IPS DF 19.7 (cell line): Measurements from ENCODE around the gene CYTH3.
"Not testable (repeated sequence)": the region's sequence is repeated elsewhere in the genome, so short reads cannot be mapped to it uniquely, and the experiment has no call there.

Experiments
- DNase-seq: peaks from one replicate; pipeline ENCODE4 v3.0.0-alpha.2; 2013; ENCODE audit warnings: low read depth, low spot score

The CYTH3 gene

DNA sequence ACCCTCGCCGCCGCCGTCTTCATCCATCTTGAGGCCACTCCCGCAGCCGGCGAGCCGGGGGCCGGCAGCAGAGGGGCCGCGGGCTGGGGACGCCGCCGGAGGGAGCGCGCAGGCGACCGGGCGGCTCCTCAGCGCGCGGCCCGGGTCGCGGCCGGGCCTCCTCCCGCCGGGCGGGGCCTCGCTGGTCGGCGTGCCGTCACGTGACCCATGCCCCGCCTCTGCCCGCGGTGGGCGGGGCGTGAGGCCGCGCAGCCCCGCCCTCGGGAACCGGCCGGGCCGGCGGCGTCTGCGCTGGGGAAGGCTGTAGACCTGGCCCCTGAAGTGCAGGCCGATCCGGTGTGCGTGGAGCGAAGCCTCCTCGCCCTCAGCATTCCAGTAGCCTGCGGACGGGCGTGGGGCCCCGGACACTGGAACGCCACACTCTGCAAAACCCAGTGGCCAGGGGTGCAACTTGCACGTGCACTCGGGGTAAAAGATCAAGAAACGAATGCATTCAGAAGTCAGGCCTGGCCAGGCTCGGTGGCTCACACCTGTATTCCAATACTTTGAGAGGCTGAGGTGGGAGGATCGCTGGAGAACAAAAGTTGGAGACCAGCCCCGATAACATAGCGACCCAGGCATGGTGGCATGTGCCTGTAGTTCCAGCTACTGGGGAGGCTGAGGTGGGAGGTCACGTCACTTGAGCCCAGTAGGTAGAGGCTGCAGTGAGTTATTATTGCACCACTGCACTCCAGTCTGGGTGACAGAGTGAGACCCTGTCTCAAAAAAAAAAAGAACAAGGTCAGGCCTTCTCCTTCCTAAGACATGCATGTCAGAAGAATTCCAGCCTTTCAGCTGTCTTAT is at the start of gene CYTH3:
Gene CYTH3 (minus strand): TSS at position 144 of the 843 bp plus-strand sequence. CDS start 117 bp downstream, at position 27.
- DNase-seq, result no peak

GRCh38 chr7:6320791-6321190 is 48.4 kb upstream of the CYTH3 start:
- DNase-seq, result no peak

DNA sequence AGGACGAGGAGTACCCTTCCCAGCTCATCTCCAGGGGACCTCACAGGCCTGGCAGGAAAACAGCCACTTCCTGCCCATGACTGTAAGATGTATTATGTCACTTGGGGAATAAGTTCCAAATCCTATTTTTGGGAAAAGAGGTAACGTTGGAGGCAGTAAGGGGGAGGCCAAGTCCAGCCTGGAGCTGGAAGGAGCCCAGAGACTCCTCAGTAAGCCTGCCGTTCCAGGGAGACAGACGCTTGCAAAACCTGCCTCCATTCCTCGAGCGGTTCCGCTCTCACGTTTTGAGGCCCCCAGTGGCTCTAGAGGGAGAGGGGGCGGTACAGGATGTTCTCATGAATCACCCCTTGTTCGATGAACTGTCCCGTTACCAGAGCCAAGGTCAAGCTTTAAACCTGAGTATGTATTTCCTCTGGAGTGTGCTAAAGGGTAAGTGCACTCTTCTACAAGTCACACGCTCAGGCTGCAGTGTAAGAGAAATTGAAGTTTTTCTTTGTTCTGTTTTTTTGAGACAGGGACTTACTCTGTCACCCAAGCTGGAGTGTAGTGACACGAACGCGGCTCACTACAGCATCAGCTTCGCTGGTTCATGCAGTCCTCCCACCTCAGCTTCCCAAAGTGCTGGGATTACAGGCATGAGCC is 45.5 kb upstream of the CYTH3 start:
- DNase-seq, result no peak

GRCh38 chr7:6316226-6316625 is 43.8 kb upstream of the CYTH3 start:
- DNase-seq, result no peak

DNA sequence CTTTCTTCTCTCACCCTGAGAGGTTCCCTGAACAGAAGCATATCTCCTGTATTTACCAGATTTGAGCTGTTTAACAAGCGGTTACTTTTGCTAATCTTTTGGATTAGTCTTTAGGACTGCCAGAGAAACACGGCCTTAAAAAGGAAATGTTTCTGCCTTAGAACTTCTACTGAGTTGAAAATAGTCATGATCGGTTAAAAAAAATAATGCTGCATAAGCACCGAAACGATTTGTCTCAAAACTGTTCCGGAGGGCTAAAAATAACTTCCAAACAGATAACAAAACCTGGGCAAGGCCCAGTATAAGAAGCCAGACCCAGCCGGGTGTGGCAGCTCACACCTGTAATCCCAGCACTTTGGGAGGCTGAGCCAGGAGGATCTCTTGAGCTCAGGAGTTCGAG is 43.3 kb upstream of the CYTH3 start:
- no peak for DNase-seq

DNA sequence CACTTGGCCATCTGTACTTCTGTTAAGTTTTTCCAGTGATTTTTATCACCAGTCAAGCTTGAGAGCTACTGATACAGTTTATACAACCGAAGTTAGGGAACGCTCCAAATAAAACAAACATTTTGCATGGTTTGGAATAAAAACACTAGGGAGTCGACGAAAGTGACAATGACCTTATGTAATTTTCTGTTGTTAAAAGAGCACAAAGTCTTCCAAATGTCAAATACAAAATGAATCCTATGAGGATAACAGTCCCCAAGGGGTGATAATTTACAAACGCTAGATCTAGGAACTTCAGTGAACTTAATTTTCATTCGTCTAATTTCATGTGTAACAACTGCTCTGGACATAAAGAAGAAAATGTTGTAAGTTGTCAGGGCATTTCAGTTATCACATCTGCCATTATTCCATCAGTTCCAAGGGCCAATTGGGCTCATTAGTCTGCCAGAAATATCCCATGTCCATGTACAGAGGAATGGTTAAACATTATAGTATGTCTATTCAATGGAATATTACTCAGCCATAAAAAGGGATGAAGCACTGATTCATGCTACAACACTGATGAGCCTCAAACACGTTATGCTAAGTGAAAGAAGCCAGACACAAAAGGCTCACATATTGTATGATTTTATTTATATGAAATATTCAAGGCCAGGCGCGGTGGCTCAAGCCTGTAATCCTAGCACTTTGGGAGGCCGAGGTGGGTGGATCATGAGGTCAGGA is 38.0 kb upstream of the CYTH3 start:
- DNase-seq, result no peak

DNA sequence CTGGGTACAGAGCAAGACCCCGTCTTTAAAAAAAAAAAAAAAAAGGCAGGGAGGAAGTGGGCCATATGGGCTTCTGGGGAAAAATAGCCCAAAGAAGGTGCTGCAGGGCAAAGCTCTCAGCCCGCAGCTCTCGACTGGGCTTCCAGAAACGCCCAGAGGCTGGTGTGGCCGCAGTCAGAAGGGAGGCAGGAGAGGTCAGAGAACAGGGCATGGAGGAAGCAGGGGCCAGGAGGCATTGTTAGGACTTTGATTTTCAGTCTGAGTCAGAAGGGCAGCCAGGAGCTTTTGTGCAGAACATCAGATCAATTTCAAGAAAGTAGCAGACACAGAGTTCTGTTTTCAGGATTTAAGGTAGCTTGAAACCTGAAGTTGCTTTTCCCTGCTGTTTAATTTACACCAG is 35.3 kb upstream of the CYTH3 start:
- DNase-seq, result no peak

- DNase-seq, result no peak
Measured at GRCh38 chr7:6306471-6306870, 34.0 kb upstream of the CYTH3 start.

DNA sequence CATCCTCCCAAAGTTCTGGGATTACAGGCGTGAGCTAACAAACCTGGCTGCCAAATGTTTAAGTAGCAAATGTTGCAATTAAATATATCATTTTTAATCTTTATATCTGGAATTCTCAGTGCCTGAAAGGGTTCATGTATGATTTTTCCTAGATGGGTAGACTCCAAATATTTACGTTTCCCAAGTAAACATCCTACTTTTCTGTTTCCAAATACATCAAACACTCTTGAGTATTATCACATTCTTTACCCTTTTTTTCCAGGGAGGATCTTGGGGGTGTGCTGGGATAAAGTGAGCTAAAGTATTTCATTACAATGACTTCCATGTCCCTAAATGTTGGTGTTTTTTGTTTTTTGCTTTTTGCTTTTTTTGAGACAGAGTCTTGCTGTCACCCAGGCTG is 32.9 kb upstream of the CYTH3 start:
- DNase-seq, result no peak

DNA sequence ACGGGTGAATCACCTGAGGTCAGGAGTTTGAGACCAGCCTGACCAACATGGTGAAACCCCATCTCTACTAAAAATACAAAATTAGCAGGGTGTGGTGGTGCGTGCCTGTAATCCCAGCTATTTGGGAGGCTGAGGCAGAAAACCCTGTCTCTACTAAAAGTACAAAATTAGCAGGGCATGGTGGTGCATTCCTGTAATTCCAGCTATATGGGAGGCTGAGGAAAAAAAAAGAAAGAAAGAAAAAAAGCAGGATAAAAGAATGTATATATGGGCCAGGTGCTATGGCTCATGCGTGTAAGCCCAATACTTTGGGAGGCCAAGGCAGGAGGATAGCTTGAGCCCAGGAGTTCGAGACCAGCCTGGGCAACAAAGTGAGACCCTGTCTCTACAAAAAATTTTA is 29.0 kb upstream of the CYTH3 start:
- DNase-seq, result not testable (repeated sequence)

DNA sequence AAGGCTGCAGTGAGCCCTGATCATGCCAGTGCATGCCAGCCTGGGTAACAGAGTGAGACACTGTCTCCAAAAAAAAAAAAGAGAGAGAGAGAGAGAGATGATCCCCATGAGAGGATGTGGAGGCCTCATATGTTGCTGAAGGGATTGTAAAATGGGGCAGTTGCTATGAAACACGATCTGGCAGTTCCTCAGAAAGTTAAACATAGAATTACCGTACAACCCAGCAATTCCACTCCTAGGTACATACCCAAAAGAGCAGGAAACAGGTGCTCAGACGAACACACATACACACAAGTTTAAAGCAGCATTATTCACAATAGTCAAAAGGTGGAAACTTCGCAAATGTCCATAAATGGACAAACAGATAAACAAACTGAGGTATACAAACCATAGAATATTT is 27.4 kb upstream of the CYTH3 start:
- DNase-seq, result no peak

- DNase-seq, result no peak
Measured at GRCh38 chr7:6294839-6295238, 22.4 kb upstream of the CYTH3 start.

- no peak for DNase-seq
Measured at GRCh38 chr7:6293202-6293601, 20.8 kb upstream of the CYTH3 start.

- not testable (repeated sequence) for DNase-seq
Measured at GRCh38 chr7:6291941-6292340, 19.5 kb upstream of the CYTH3 start.

DNA sequence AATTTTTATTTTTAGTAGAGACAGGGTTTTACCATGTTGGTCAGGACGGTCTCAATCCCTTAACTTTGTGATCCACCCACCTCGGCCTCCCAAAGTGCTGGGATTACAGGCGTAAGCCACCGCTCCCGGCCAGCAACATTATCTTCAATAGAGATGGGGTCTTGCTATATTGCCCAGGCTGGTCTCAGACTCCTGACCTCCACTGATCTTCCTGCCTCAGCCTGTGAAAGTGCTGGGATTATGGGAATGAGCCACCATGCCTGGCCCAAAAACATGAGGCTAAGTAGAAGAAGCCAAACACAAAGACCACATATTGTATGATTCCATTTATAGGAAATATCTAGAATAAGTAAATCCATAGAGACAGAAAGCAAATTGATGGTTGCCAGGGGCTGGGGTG is 19.1 kb upstream of the CYTH3 start:
- DNase-seq, result no peak

DNA sequence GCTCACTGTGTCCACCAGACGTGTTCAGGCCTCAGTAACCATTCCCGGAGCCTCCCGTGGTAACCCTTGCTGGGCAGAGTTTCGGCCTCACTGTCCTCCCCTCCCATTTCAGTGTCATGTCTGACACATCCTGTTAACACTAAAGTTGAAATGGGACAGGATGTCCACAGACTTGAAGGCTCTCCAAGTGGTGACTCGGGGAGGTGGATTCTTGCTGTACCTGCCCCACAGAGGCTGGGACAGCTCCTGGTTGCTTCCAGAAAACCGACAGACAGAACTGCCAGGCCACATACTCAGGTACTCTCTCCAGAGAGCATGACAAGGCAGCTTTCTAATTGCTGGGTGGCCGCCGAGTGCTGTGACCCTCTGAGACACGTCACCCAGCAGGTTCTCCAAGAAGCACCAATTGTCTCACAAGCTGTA is 17.9 kb upstream of the CYTH3 start:
- DNase-seq, result no peak

DNA sequence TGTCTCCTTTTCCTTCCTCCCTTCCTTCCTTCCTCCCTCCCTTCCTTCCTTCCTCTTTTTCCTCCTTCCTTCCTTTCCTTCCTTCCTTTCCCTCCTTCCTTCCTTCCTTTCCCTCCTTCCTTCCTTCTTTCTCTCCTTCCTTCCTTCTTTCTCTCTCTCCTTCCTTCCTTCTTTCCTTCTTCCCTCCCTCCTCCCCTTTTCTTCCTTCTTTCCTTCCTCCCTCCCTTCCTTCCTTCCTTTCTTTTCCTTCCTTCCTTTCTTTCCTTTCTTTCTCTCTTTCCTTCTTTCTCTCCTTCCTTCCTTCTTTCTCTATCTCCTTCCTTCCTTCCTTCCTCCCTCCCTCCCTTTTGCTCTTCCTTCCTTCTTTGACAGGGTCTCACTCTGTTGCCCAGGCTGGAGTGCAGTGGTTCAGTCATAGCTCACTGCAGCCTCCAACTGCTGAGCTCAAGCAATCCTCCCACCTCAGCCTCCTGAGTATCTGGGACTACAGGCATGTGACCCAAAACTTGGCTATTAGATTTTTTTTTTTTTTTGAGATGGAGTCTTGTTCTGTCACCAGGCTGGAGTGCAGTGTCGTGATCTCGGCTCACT is 15.9 kb upstream of the CYTH3 start:
- DNase-seq, result no peak

DNA sequence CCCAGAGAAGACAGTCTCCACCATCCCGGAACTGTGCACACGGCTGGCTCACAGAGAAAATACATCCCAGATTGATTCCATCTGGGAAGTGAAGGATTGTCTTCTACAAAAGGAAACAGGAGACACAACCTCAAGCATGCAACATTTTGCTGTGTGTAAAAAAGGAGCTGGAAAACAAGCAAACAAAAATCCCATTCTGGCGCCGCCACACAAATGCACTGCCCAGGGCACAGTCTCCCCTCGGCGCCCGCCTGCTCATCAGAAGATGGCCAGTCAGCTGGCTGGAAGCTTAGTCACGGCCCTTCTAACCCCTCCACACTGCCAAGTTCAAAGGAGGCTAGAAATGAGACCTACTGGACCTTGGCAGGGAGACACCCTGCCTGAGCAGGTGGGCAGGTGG is 14.1 kb upstream of the CYTH3 start:
- no peak for DNase-seq

DNA sequence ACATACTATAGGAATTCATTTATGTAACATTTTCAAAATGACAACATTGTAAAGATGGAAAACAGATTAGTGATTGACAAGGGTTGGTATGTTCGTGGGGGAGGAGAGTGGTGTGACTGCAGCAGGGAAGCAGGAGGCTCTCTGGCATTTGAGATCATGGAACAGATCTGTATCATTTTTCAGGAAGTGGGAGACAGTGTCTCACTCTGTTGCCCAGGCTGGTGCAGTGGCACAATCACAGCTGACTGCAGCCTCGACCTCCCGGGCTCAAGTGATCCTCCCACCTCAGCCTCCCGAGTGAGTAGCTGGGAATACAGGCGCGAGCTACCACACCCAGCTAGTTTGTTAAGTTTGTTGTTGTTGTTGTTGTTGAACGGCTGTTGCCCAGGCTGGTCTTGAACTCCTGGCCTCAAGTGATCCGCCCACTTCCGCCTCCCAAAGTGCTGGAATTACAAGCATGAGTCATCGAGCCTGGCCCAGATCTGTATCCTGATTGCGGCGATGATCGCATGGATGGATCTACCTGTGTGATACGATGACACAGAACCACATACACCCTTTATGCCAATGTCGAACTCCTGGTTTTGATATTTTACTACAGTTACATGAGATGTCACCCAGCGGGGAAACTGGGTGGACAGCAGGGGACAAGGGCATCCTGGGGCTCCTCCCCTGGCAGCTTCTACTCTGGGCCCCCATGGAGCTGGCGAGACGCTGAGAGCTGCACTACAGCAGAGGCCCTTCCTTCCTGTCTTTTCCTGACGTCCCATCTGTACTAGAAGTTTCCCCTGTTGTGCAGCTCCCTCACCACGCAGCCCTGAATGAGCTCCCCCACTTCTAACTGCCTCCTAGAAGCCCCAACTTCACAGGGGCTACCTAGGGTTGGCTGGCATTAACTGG is 12.3 kb upstream of the CYTH3 start:
- DNase-seq, result no peak

DNA sequence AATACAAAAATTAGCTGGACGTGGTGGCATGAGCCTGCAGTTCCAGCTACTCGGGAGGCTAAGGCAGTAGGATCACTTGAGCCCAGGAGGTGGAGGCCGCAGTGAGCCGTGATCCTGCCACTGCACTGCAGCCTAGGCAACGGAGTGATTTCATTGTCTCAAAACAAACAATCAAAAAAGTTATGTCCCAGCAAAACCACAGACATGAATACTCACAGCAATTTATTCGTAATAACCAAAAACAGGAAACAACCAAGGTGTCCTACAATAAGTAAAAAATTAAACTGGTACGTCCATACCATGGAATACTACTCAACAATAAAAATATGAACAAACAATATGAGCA is 11.6 kb upstream of the CYTH3 start:
- no peak for DNase-seq

DNA sequence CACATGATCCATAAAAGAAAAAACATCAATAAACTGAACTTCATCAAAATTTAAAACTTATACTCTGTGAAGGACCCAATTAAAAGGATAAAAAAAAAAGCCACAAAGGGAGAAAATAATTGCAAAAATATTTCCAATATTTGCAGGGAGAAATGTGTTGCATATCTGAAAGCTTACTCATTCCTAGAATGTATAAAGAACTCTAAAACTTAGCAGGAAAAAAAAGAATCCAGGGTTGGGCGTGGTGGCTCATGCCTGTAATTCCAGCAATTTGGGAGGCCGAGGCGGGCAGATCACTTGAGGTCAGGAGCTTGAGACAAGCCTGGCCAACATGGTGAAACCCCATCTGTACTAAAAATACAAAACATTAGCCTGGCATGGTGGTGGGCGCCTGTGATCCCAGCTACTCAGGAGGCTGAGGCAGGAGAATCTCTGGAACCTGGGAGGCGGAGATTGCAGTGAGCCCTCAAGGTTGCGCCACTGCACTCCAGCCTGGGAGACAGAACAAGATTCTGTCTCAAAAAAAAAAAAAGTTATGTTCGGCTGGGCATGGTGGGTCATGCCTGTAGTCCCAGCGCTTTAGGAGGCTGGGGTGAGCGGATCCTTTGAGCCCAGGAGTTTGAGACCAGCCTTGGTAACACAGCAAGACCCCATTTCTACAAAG is 11.1 kb upstream of the CYTH3 start:
- not testable (repeated sequence) for DNase-seq
